ENCODE data around the gene FRS2.
"Not testable (repeated sequence)": the region's sequence is repeated elsewhere in the genome, so short reads cannot be mapped to it uniquely, and the experiment has no call there.

The FRS2 gene

GRCh38 chr12:69443916-69444315 is 26.3 kb upstream of the FRS2 start:
- Mint-ChIP-seq H3K4me3 (no peak overlapping the region), H3K27ac (no peak overlapping the region), H3K4me1 (no peaks in the 10 kb centered on the region), H3K9me3 (no peaks in the 10 kb centered on the region), H3K36me3 (ENCODE audit: low read depth) (no peaks in the 10 kb centered on the region), H3K27me3 (no peaks in the 10 kb centered on the region)
- DNase-seq = no peak
- no peak for ATAC-seq

GRCh38 chr12:69447892-69448291 is 22.3 kb upstream of the FRS2 start:
- Mint-ChIP-seq H3K36me3 (ENCODE audit: low read depth) (no peaks in the 10 kb centered on the region), H3K27ac (no peak overlapping the region), H3K4me1 (no peaks in the 10 kb centered on the region), H3K4me3 (no peak overlapping the region), H3K9me3 (no peaks in the 10 kb centered on the region), H3K27me3 (no peaks in the 10 kb centered on the region)
- DNase-seq (no peak), ATAC-seq (no peak)

GRCh38 chr12:69452598-69453132 is 17.5 kb upstream of the FRS2 start:
- not testable (repeated sequence) for H3K36me3 Mint-ChIP-seq (ENCODE audit: low read depth); ATAC-seq; H3K27me3 Mint-ChIP-seq; H3K27ac Mint-ChIP-seq; H3K4me1 Mint-ChIP-seq; H3K4me3 Mint-ChIP-seq; H3K9me3 Mint-ChIP-seq; DNase-seq

GRCh38 chr12:69456239-69456638 is 13.9 kb upstream of the FRS2 start:
- no peaks in the 10 kb centered on the region for H3K9me3 Mint-ChIP-seq
- H3K27me3 Mint-ChIP-seq = peaks cover 3% of the 10 kb centered on the region
- ATAC-seq = no peak
- H3K4me1 Mint-ChIP-seq = no peaks in the 10 kb centered on the region
- no peaks in the 10 kb centered on the region for H3K36me3 Mint-ChIP-seq (ENCODE audit: low read depth)
- H3K4me3 Mint-ChIP-seq = no peak overlapping the region
- DNase-seq = no peak
- no peak overlapping the region for H3K27ac Mint-ChIP-seq

DNA sequence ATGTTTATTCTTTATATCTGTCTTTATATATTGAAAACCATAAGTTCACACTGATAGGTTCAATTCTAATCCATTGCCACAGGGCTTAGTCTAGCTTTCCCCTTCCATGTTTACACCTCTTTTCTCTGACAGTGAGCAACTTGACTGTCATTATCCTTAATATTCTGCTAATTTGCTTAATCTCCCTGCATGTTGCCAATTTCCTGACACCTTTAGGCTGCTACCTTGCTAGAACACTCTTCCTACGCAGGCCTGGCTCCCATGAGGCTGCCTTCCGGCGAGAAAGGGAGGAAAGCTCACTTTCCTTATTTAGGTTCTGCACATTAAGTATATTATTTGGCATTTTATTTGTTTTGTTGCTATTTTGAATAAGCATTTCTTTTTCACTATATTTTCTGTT is 12.8 kb upstream of the FRS2 start:
- Mint-ChIP-seq H3K27me3 (peaks cover 3% of the 10 kb centered on the region), H3K4me3 (no peak overlapping the region), H3K27ac (no peak overlapping the region), H3K36me3 (ENCODE audit: low read depth) (no peaks in the 10 kb centered on the region), H3K9me3 (no peaks in the 10 kb centered on the region), H3K4me1 (no peaks in the 10 kb centered on the region)
- no peak for DNase-seq
- no peak for ATAC-seq

GRCh38 chr12:69459477-69459876 is 10.7 kb upstream of the FRS2 start:
- Mint-ChIP-seq H3K4me1 (no peaks in the 10 kb centered on the region), H3K36me3 (ENCODE audit: low read depth) (no peaks in the 10 kb centered on the region), H3K27me3 (peaks cover 3% of the 10 kb centered on the region), H3K4me3 (no peak overlapping the region), H3K9me3 (no peaks in the 10 kb centered on the region), H3K27ac (no peak overlapping the region)
- DNase-seq = no peak
- ATAC-seq = no peak

- Mint-ChIP-seq H3K27me3 (no peaks in the 10 kb centered on the region), H3K4me1 (peaks cover 12% of the 10 kb centered on the region), H3K9me3 (no peaks in the 10 kb centered on the region), H3K27ac (no peak overlapping the region), H3K4me3 (no peak overlapping the region), H3K36me3 (ENCODE audit: low read depth) (no peaks in the 10 kb centered on the region)
- DNase-seq (no peak), ATAC-seq (no peak)
Observed at GRCh38 chr12:69464428-69464827, 5.8 kb upstream of the FRS2 start.

DNA sequence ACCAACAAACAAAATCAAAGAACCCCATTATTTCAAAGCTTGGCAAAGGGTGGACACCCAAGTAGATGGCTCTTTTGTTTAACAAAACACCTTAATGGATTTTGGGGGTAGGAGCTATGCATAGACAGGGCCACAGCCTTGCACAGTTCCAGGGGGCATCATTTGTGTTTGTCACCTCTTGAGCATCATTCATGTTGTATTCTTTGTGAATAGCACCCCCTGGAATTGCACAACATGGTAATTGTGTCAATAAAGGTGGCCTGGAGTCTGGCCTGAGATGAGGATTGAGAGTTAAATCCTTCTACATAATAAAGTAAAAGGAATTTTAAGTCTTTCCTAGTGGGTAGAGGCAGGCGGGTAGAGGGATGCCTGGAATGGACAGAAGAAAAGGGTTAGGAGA is 3.3 kb upstream of the FRS2 start:
- no peak overlapping the region for H3K27ac Mint-ChIP-seq
- H3K9me3 Mint-ChIP-seq = no peaks in the 10 kb centered on the region
- peaks cover 27% of the 10 kb centered on the region for H3K4me1 Mint-ChIP-seq
- DNase-seq = no peak
- H3K27me3 Mint-ChIP-seq = no peaks in the 10 kb centered on the region
- no peaks in the 10 kb centered on the region for H3K36me3 Mint-ChIP-seq (ENCODE audit: low read depth)
- ATAC-seq = no peak
- no peak overlapping the region for H3K4me3 Mint-ChIP-seq

DNA sequence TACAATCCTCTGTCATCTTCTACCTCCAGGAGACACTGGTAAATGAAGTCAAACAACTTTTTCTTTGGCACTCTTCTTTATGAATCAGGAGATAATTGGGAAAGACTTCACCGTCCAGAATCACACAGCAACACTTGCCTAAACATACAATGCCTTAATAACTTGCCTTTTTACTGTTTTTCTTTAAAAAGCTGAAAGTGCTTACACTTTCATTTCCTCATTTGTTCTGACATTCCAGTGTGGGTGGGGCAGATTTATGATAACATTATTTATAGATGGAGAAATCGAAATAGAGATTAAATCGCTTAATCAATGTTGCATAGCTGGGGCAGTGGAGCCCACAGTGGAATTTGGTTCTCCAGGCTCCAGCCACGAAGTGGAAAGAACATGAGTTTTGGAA is 2.8 kb upstream of the FRS2 start:
- no peak overlapping the region for H3K4me3 Mint-ChIP-seq

DNA sequence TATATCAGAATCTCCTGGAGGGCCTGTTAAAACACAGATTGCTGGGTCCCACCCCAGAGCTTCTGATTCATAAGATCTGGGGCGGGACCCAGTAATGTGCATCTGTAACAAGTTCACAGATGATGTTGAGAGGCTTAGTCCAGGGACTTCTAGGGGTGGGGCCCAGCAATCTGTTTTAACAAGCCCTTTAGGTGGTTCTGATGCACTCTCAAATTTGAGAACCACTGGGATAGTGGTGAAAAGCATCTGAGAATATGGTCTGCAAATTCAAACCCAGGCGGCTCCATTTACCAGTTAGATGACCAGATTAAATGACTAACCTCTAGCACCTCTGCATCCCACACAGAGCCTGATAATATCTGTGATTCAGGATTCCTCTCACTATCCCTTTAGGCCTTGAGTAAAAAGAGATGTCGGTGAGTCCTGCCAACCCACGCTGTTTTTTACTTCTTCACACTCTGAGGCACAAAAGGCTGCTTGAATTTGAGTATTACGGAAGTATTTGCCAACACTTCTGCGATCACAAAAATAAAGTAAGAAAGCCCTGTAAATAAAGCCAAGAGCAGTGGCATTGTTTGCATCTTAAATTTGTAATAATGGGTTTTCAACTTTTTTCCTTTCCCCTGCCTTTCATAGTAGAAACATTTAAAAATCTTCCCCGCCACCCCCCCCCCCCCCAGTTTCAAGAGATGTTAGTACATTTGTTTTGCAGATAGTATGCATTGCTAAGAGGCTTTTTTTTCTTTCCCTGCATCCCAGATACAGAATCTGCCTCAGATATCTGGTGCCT is 1.8 kb upstream of the FRS2 start:
- Mint-ChIP-seq H3K27ac (no peak overlapping the region), H3K4me1 (peaks cover 41% of the 10 kb centered on the region), H3K36me3 (ENCODE audit: low read depth) (no peaks in the 10 kb centered on the region), H3K27me3 (no peaks in the 10 kb centered on the region), H3K4me3 (no peak overlapping the region), H3K9me3 (no peaks in the 10 kb centered on the region)
- ATAC-seq = no peak
- DNase-seq = no peak

More for the DNA sequence above, 2.8 kb upstream of the FRS2 start:
- Mint-ChIP-seq H3K27ac (no peak overlapping the region), H3K36me3 (ENCODE audit: low read depth) (no peaks in the 10 kb centered on the region), H3K4me1 (peaks cover 32% of the 10 kb centered on the region), H3K9me3 (no peaks in the 10 kb centered on the region), H3K27me3 (no peaks in the 10 kb centered on the region)
- ATAC-seq (no peak), DNase-seq (no peak)

- DNase-seq (no peak), ATAC-seq (no peak)
- Mint-ChIP-seq H3K9me3 (no peaks in the 10 kb centered on the region), H3K27me3 (no peaks in the 10 kb centered on the region), H3K4me1 (peaks cover 51% of the 10 kb centered on the region), H3K4me3 (peak overlapping the region; percentile 94), H3K36me3 (ENCODE audit: low read depth) (no peaks in the 10 kb centered on the region), H3K27ac (peak overlapping the region; percentile 96)
Observed at GRCh38 chr12:69469854-69470188, 367 bp upstream of the FRS2 start.

- Mint-ChIP-seq H3K27me3 (no peaks in the 10 kb centered on the region), H3K4me1 (peaks cover 64% of the 10 kb centered on the region), H3K27ac (peak overlapping the region; percentile 75), H3K4me3 (peak overlapping the region; percentile 94), H3K9me3 (no peaks in the 10 kb centered on the region), H3K36me3 (ENCODE audit: low read depth) (no peaks in the 10 kb centered on the region)
- ATAC-seq = no peak
- no peak for DNase-seq
Observed at GRCh38 chr12:69471076-69471430, 865 bp downstream of the FRS2 start.

GRCh38 chr12:69471667-69472385 is 1.6 kb downstream of the FRS2 start:
- H3K4me3 Mint-ChIP-seq = peak overlapping the region; percentile 94
- ATAC-seq (no peak), DNase-seq (no peak)
- no peak overlapping the region for H3K27ac Mint-ChIP-seq
- H3K27me3 Mint-ChIP-seq = no peaks in the 10 kb centered on the region
- H3K9me3 Mint-ChIP-seq = no peaks in the 10 kb centered on the region
- no peaks in the 10 kb centered on the region for H3K36me3 Mint-ChIP-seq (ENCODE audit: low read depth)
- peaks cover 68% of the 10 kb centered on the region for H3K4me1 Mint-ChIP-seq

DNA sequence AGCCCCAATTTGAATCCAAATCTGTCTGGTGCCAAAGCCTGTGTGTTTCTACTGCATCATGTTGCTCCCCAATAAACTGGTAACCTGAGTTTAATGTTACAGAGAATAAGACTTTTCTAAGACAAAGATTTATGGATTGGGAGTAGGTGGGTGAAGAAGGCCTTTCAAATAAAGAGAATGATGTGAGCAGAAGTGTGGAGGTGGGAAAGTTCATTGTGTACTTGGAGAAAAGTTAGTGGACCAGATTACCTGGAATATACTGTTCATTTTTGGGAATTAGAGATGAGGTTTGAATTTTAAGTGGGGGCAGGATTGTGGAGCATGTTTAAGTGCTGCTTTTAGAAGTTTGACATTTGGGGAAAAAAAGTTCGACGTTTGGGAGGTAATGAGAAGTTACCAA is 3.1 kb downstream of the FRS2 start:
- Mint-ChIP-seq H3K36me3 (ENCODE audit: low read depth) (no peaks in the 10 kb centered on the region), H3K4me1 (peaks cover 58% of the 10 kb centered on the region), H3K4me3 (no peak overlapping the region), H3K27me3 (no peaks in the 10 kb centered on the region), H3K9me3 (no peaks in the 10 kb centered on the region), H3K27ac (no peak overlapping the region)
- DNase-seq (no peak), ATAC-seq (no peak)

GRCh38 chr12:69474456-69474855 is 4.3 kb downstream of the FRS2 start:
- Mint-ChIP-seq H3K36me3 (ENCODE audit: low read depth) (no peaks in the 10 kb centered on the region), H3K4me3 (no peak overlapping the region), H3K27me3 (no peaks in the 10 kb centered on the region), H3K9me3 (no peaks in the 10 kb centered on the region), H3K4me1 (peaks cover 63% of the 10 kb centered on the region), H3K27ac (no peak overlapping the region)
- DNase-seq = no peak
- ATAC-seq = no peak

Data from activated naive CD8-positive, alpha-beta T cell treated with anti-CD3 and anti-CD28 coated beads, Interleukin-2, amount 50 U/mL, for 24 hours (primary cell).